ENCODE results near the gene C1orf21. TPM values are rescaled to one million over a fixed set of nuclear protein-coding genes. Genes with fewer than 3 reads are reported as not detected.

The C1orf21 gene
- polyA plus RNA-seq, 1 of the 3 experiments (the other 2 are of a cell fraction) = 4.8 TPM

- 86% methylated on average over 9 of the region's 9 CpGs for WGBS (ENCODE audit: low lambda C conversion rate)
- DNase-seq = no peak
- H3K79me2 ChIP-seq (ENCODE audit: insufficient read depth) = no peaks in the 10 kb centered on the region
- TF ChIP-seq CHD2 (IDR thresholded peaks at IDR 0.05; ENCODE audit: low read length, partially characterized antibody) (no peak), YY1 (IDR thresholded peaks at IDR 0.05; ENCODE audit: low read depth) (no peak), SIN3A (IDR thresholded peaks at IDR 0.05; ENCODE audit: borderline replicate concordance, low read depth, low read length) (no peak), TEAD4 (IDR thresholded peaks at IDR 0.05; ENCODE audit: borderline replicate concordance, insufficient read depth) (no peak), TAF1 (IDR thresholded peaks at IDR 0.05; ENCODE audit: borderline replicate concordance, low read depth, low read length) (no peak), ELF1 (IDR thresholded peaks at IDR 0.05) (no peak), POLR2AphosphoS5 (IDR thresholded peaks at IDR 0.05; ENCODE audit: low read depth, low read length) (no peak), RAD21 (IDR thresholded peaks at IDR 0.05; ENCODE audit: low read length) (no peak), EP300 (IDR thresholded peaks at IDR 0.05; ENCODE audit: borderline replicate concordance in 1 of 2, low read depth in 1 of 2, low read length in 1 of 2) (no peak), MEF2A (IDR thresholded peaks at IDR 0.05; ENCODE audit: borderline replicate concordance, low read depth) (no peak), FOSL2 (IDR thresholded peaks at IDR 0.05; ENCODE audit: borderline replicate concordance, low read depth) (no peak), REST (IDR thresholded peaks at IDR 0.05; ENCODE audit: low read depth, low read length) (no peak)
- TF ChIP-seq, protein P1, sequence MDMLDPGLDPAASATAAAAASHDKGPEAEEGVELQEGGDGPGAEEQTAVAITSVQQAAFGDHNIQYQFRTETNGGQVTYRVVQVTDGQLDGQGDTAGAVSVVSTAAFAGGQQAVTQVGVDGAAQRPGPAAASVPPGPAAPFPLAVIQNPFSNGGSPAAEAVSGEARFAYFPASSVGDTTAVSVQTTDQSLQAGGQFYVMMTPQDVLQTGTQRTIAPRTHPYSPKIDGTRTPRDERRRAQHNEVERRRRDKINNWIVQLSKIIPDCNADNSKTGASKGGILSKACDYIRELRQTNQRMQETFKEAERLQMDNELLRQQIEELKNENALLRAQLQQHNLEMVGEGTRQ (IDR thresholded peaks at IDR 0.05; ENCODE audit: borderline replicate concordance, low read depth, low read length) = no peak
- TF ChIP-seq, protein P2, sequence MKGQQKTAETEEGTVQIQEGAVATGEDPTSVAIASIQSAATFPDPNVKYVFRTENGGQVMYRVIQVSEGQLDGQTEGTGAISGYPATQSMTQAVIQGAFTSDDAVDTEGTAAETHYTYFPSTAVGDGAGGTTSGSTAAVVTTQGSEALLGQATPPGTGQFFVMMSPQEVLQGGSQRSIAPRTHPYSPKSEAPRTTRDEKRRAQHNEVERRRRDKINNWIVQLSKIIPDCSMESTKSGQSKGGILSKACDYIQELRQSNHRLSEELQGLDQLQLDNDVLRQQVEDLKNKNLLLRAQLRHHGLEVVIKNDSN (IDR thresholded peaks at IDR 0.05; ENCODE audit: borderline replicate concordance, low read depth) = no peak
- no peak overlapping the region for H3K9ac ChIP-seq
- no peak overlapping the region for H3K4me3 ChIP-seq (ENCODE audit: low read depth in 2 of 2, low read length in 1 of 2)
- no peaks in the 10 kb centered on the region for H3K9me2 ChIP-seq
- no peaks in the 10 kb centered on the region for H3F3A ChIP-seq (replicated peaks; ENCODE audit: insufficient read depth)
- no peak overlapping the region for H2AFZ ChIP-seq (ENCODE audit: low read depth)
- no peaks in the 10 kb centered on the region for H3K27me3 ChIP-seq (ENCODE audit: insufficient read depth)
- H3K9me3 ChIP-seq = no peaks in the 10 kb centered on the region
- H3K36me3 ChIP-seq (replicated peaks in 1 of 2; ENCODE audit: control insufficient read depth in 1 of 2, insufficient read depth in 2 of 2, low read length in 1 of 2) = no peaks in the 10 kb centered on the region
- no peaks in the 10 kb centered on the region for H4K20me1 ChIP-seq (ENCODE audit: insufficient read depth)
- H3K27ac ChIP-seq (ENCODE audit: low read depth in 2 of 2, low read length in 1 of 2) = no peak overlapping the region
- H3K4me1 ChIP-seq (ENCODE audit: control insufficient read depth in 1 of 2, insufficient read depth in 2 of 2, low read depth in 1 of 2, low read length in 1 of 2) = peaks cover 0 to 2% of the 10 kb centered on the region in 2 experiments; a peak in 1 of 4 replicates
- ChIA-PET POLR2A (no interaction called here), CTCF (interaction anchor here (1.0 to 1.9 kb wide), 3 partner anchors 10 to 1018 kb away, joined by 4 to 6 read pairs (median 5); no protein-coding TSS in a partner anchor)
- no peak overlapping the region for H3K4me2 ChIP-seq
These were observed 286.5 kb downstream of the C1orf21 start for GRCh38 chr1:184673305-184673704.

Data from SK-N-SH (cell line).